T1000 (cell line): ENCODE data around the gene OR10S1.
"Not testable (repeated sequence)": the region's sequence is repeated elsewhere in the genome, so short reads cannot be mapped to it uniquely, and the experiment has no call there.

Experiments
- DNase-seq: peaks from one replicate; lab custom pipeline; 2025; ENCODE audit warnings: mixed read lengths; lab: John Stamatoyannopoulos, UW

Gene OR10S1

DNA sequence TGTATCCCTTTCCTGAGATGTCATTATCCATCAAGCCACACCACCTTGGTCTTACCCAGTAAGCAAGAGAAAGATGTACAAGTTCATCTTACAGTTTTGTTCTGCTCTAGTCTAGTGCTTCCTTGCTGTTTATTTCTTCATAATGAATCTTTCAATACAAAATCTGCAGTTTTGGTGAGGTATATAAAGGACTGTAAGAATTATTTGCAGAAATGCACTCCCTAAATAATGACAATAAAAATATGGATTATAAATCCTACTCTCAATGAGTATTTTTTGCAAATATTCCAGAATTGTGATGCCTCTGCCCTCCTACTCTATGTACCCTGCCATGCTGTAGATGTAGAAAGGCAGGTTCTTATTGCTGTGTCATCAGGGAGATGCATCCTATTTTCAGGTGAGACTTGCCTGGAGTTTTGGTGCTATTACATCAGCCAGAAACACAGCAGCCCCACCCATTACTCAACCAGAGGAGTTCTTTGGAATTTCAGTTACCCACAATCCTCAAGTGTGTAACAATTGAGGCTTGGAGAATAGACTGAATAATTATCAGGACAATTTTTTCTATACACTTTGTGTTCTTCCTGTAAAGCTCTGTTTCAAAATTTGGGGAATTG is at the start of gene OR10S1:
OR10S1 (minus strand) TSS at position 51 of the 617 bp plus-strand sequence. CDS start 117 bp downstream, outside the sequence.
- DNase-seq, result no peak

- no peak for DNase-seq
Measured at GRCh38 chr11:124026498-124026897, 48.9 kb upstream of the OR10S1 start, which contains the start of gene OR10G8. Gene OR10G8, plus strand, starts transcription at chr11:124026798. Its CDS starts 2,825 bp downstream, at chr11:124029623.

DNA sequence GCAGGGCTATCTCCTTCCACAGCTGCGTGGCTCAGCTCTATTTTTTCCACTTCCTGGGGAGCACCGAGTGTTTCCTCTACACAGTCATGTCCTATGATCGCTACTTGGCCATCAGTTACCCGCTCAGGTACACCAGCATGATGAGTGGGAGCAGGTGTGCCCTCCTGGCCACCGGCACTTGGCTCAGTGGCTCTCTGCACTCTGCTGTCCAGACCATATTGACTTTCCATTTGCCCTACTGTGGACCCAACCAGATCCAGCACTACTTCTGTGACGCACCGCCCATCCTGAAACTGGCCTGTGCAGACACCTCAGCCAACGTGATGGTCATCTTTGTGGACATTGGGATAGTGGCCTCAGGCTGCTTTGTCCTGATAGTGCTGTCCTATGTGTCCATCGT is 38.3 kb upstream of the OR10S1 start:
- DNase-seq, result not testable (repeated sequence)

- no peak for DNase-seq
Measured at GRCh38 chr11:124012697-124013096, 35.1 kb upstream of the OR10S1 start, which contains the start of gene OR10G4. Gene OR10G4, plus strand, starts transcription at chr11:124012997. Its CDS starts 2,578 bp downstream, at chr11:124015575.

DNA sequence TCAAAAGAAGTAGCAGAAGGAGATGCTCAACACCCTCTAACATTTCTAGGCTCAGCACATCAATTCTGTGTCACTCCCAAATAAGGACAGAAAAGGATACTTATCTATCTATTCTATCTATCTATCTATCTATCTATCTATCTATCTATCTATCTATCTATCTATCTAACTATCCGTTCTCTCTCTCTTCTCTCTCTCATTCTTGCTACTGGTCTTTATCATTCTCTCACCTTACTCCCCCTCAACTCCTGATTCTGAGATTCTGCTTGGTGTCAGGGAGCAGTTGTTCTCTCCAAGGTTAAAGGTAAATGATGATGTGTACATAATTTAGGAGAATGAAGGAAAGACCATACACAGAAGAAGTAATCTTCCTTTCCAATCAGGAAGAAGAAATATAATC is 17.5 kb upstream of the OR10S1 start, which contains the start of gene OR10G6:
OR10G6 (minus strand) TSS at position 43 of the 400 bp plus-strand sequence; CDS start at position 43, 0 bp downstream.
- no peak for DNase-seq

DNA sequence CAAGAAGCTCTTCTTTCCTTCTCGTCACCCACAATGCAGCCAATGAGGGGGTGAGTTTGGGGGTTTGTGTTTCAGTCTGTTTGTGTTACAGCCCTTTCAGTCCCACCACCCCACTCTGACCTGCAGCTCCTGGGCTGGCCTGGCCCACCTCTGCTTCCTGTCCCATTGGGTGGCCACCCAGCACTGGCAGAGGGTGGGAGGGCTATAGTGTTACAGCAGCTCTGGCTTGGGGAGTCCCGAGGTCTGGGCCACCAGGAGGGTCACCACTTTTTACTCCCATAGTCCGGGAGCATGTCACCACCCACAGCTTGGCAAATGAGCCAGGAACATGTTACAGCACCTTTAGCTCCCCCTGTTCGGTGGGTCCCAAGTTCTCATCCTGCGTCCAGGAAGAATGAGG is 1.7 kb upstream of the OR10S1 start:
- no peak for DNase-seq

GRCh38 chr11:123976770-123977560 is 616 bp downstream of the OR10S1 start:
- DNase-seq, result no peak

- no peak for DNase-seq
Measured at GRCh38 chr11:123973816-123974215, 3.8 kb downstream of the OR10S1 start.

GRCh38 chr11:123956752-123957151 is 20.8 kb downstream of the OR10S1 start:
- no peak for DNase-seq

- DNase-seq, result no peak
Measured at GRCh38 chr11:123945132-123945531, 32.4 kb downstream of the OR10S1 start.

DNA sequence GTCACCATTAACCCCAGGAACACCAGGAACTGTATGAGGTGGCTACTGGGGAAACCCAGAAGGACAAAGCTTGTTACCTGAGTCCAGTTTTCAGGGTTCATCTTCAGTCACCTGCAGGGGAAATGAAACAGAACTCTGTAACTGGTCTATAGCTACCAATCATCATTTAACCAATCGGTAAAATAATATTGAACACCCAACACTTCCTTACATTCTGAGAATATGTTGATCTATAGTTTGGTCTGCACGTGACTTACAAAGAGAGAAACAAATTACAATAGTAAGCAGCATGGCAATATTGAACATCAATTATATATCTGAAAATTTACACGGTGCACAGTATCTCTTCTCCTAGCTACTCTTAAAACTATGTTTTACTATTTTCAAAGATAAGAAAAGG is 33.8 kb downstream of the OR10S1 start, which contains the start of gene OR6T1:
OR6T1 (minus strand) TSS at position 101 of the 400 bp plus-strand sequence; CDS start at position 101, 0 bp downstream.
- no peak for DNase-seq

GRCh38 chr11:123942413-123942812 is 35.2 kb downstream of the OR10S1 start:
- DNase-seq, result no peak

DNA sequence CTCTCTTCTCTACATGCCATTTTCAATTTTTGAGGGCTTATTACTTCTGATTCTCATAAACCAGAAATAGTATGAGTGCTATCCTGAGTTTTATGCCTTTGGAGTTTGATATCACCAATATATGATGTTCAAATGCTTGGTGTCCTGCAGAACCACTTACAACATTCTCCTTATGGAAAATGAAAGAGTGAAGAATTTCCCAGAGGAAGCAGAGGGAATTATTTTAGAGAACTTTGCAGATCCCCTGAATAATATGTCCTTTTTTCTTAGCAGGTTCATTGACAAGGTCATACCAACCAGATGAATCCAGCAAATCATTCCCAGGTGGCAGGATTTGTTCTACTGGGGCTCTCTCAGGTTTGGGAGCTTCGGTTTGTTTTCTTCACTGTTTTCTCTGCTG is 38.3 kb downstream of the OR10S1 start, which contains the start of gene OR4D5:
OR4D5 (plus strand) TSS at position 301 of the 400 bp plus-strand sequence; CDS start at position 301, 0 bp downstream.
- DNase-seq, result no peak
